GM18868 (cell line): ENCODE results near the gene LRP11.
"Not testable (repeated sequence)": the region's sequence is repeated elsewhere in the genome, so short reads cannot be mapped to it uniquely, and the experiment has no call there.

Experiments
- ATAC-seq: cut with Tn5 transposase; IDR thresholded peaks from one replicate; pipeline ENCODE4 v1.9.1; 2021; ENCODE audit warnings: mild to moderate bottlenecking, moderate library complexity; ENCODE audit not compliant: unreplicated experiment

The LRP11 gene, protein sequence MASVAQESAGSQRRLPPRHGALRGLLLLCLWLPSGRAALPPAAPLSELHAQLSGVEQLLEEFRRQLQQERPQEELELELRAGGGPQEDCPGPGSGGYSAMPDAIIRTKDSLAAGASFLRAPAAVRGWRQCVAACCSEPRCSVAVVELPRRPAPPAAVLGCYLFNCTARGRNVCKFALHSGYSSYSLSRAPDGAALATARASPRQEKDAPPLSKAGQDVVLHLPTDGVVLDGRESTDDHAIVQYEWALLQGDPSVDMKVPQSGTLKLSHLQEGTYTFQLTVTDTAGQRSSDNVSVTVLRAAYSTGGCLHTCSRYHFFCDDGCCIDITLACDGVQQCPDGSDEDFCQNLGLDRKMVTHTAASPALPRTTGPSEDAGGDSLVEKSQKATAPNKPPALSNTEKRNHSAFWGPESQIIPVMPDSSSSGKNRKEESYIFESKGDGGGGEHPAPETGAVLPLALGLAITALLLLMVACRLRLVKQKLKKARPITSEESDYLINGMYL

GRCh38 chr6:149863698-149864577, at the start of gene LRP11:
Gene LRP11, minus strand, starts transcription at chr6:149864359. Its CDS starts 339 bp downstream, at chr6:149864020.
- peak; percentile 86 for ATAC-seq

- ATAC-seq = no peak
Measured at GRCh38 chr6:149913540-149914240, 49.5 kb upstream of the LRP11 start.

GRCh38 chr6:149913085-149913484, 48.9 kb upstream of the LRP11 start:
- ATAC-seq = no peak

GRCh38 chr6:149912680-149913079, 48.5 kb upstream of the LRP11 start:
- not testable (repeated sequence) for ATAC-seq

GRCh38 chr6:149910721-149911151, 46.6 kb upstream of the LRP11 start:
- ATAC-seq = no peak

GRCh38 chr6:149909701-149910470, 45.7 kb upstream of the LRP11 start:
- ATAC-seq = no peak

- not testable (repeated sequence) for ATAC-seq
Measured at GRCh38 chr6:149908480-149908879, 44.3 kb upstream of the LRP11 start.

DNA sequence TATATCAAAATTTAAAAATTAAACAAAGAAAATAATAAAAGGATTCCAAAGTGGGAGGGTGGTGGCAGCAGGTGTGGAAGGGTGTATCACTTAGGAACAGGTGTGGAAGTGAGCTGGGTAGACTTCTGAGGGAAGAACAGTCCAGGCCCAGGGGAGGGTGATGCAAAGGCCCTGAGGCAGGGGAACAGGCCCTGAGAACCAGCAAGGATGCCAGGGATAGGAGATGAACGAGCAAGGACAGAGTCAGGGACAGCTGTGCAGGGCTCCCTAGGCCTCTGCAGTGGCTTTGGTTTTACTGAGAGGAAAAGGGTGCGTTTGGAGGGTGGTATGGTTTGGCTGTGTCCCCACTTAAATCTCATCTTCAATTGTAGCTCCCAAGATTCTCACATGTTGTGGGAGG, 43.2 kb upstream of the LRP11 start:
- ATAC-seq = no peak

GRCh38 chr6:149906405-149906804, 42.2 kb upstream of the LRP11 start:
- no peak for ATAC-seq

GRCh38 chr6:149905911-149906371, 41.8 kb upstream of the LRP11 start:
- ATAC-seq = no peak

GRCh38 chr6:149905371-149905910, 41.3 kb upstream of the LRP11 start:
- ATAC-seq = no peak

GRCh38 chr6:149904661-149905370, 40.7 kb upstream of the LRP11 start:
- ATAC-seq = no peak

DNA sequence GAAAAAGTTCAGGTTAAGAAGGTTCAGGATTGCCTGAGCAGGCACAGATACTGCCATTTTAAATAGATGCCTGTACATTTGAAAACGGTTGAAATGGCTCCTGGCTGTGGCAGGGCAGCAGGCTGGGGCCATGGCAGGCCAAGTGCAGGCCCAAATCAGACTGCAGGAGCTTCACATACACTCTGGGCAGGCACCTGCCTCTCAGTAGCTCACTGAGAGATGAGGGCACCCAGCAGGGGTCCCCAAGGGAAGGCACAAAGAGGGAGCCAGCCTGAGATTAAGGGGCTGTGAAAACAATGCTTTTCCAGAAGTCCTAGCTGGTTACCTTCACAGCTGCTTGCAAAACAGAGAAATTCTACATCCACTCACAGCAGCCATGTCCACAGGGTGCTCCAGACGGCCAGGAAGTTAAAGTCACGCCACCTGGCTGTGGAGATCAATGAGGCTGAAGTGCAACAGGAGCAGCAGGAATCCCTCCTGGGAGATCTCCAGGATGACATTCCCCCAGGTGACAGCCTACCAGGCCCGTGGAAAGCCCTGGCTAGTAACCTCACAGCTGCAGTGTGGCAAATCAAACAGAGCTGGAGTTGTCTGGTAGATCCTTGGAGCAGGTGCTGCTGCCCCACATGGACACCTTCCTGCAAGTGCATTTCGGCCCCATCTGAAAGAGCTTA, 39.9 kb upstream of the LRP11 start:
- ATAC-seq = no peak

DNA sequence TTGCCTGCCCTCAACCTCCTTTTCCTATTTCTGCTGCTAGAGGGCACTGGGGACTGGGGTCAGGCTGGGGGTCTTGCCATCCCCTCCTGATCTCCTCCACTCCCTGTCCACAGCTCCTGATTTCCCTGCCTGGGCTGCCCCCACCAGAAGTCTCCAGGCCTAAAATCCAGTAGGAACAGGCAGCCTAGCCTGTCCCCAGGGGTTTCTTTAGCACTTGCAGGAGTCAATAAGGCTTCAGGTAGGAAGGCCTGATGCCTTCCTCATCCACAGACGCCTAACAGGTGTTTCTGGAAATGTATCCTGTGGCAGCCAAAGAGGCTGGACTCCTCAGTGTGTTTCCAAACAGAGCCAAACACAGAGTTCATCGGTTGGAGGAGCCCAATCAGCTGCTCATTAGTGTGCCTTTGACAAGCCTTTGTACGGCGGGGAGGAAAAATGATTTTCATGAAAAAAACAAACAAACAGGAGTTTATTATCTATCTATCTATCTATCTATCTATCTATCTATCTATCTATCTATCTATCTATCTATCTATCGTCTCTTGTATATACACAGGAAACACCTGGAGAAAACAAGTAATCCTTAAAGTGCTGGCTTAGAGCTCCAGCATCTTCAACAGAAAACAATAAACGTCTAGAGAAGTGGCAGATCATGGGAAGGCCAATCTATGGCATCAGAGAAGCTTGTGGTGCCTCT, 37.4 kb upstream of the LRP11 start:
- ATAC-seq = no peak

DNA sequence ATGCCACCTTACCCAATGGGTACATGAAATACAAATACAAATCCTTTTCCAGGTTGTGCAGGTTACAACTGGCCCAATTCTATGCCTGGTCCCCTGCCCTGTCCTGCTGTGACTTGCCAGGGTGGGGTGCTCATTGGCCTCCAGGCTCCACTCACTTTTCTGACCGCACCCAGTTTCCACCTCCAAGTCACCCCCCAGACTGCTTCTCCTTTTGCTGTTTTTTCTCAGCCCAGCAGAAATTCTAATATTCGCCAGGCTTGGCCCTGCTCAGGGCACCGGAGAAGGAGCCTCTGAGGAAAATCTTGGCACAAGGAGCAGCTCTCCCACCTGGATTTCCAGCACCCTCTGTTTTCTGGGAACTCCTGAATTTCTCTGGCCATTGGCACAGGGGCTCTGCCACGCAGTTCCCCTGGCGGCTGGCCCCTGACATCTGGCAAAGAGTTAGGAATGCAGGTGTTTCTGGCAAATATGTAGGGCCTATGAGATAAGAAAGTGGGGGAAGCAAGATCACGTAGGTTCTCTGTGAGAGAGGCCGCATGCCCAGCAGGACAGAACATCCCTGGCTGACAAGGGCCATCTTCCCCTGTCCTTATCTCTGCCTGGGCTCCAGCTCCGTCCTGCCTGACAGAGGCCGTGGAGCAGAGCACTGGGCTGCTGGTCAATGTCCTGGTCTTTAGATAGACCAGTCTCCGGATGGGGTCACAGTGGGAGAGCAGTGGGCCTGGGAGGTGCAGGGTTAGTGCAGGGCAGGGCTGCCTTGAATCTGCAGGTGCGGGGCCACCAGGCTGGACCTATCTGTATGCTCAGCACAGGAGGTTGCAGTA, 36.7 kb upstream of the LRP11 start:
- ATAC-seq = no peak

DNA sequence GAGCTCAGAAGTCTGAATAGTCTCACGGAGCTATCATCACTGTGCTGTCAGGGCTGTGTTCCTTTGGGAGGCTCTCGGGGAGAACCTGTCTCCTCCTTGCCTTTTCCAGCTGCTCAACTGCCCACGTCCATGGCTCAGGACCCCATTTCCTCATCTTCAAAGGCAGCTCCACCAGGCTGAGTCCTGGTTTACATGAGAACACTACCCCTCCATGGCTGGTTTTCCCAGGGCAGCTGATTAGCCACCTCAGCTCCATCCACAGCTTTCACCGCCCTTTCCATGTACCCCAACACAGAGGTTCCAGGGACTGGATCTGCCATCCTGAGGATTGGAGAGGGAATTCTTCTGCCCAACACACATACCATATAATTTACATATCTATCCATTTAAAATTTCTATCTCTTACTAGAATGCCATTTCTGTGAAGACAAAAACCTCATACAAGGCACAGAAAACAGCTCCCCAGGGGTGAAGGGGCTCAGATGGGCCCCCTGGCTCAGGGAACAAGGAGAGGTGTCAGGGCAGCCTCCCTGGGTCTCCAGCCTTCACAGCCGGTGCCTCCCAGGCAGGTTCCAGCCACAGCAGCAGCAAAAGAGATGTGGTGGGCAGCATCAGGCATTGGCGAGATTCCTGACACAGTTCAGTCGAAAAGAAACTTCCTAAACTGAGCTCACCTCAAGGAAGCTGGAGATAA, 35.9 kb upstream of the LRP11 start:
- no peak for ATAC-seq

- no peak for ATAC-seq
Measured at GRCh38 chr6:149899486-149899885, 35.3 kb upstream of the LRP11 start.
